ENCODE data around the gene CYBB.

Gene CYBB

DNA sequence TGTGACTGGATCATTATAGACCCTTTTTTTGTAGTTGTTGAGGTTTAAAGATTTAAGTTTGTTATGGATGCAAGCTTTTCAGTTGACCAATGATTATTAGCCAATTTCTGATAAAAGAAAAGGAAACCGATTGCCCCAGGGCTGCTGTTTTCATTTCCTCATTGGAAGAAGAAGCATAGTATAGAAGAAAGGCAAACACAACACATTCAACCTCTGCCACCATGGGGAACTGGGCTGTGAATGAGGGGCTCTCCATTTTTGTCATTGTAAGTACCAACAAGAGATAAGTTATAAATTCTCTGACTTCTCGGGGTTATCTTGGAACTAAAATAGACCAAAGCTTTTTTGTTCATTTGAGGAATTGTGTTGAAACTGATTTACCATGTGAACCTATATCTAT lies at the start of gene CYBB:
Gene CYBB, plus strand, starts transcription at position 203 of the 400 bp plus-strand sequence. Its CDS starts 19 bp downstream, at position 222.
- Histone ChIP-seq H3K27me3 (ENCODE audit: control insufficient read depth in 5 of 5, insufficient read depth in 4 of 5, low read length in 5 of 5) (peaks cover 0 to 11% (median 0%) of the 10 kb centered on the region in 5 donors), H3K4me1 (ENCODE audit: control insufficient read depth in 5 of 5, insufficient read depth in 5 of 5, low read length in 5 of 5) (no peaks in the 10 kb centered on the region), H3K4me3 (ENCODE audit: low read depth in 1 of 5, low read length in 5 of 5) (peak within 1 kb of the TSS in 3 of 5 donors; percentile 0 to 15 (median 8)), H3K36me3 (ENCODE audit: control insufficient read depth in 5 of 5, insufficient read depth in 5 of 5, low read length in 5 of 5) (no peaks in the 10 kb centered on the region), H3K9ac (ENCODE audit: low read length in 5 of 5) (no peak within 1 kb of the TSS), H3K27ac (ENCODE audit: low read depth, low read length) (no peak within 1 kb of the TSS), H3K9me3 (ENCODE audit: control insufficient read depth in 5 of 5, low read length in 5 of 5) (no peaks in the 10 kb centered on the region)

DNA sequence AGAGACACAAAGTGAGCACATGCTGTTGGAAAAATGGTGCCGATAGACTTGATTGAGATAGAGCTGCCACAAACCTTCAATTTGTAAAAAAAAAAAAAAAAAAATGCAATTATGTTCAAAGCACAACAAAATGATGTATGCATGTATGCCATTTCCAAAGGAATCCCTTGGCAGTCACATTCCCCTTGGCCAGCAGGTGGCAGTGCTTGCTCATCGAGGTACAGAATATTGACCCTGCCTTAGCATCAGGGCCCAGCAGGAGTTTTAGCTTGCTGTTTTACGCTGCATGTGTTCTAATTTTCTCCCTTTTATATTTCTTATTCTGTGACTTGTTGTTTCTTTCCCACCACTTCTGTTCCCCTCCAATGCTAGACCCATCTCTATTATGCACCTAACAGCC lies 34.5 kb upstream of the CYBB start:
- H3K4me3 ChIP-seq (ENCODE audit: low read depth in 1 of 5, low read length in 5 of 5): no peak overlapping the region
- H3K27ac ChIP-seq (ENCODE audit: low read depth, low read length): no peak overlapping the region

DNA sequence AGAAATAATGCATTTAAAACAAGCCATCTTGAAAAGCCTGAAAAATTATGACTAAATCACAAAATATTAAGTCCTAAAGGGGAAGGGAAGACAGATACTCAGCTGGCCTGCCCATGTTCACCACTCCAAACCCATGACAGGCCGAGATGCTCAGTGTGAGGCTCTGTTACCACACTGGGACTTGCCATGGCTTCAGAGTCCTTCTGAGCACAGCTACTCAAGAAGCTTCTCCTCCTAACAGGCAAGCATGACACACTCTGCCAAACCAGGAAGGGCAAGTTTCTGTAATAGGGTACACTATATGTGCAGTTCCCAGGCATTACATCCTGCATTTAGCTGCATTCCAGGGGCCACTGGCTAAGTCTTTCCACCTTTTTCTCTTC lies 34.0 kb upstream of the CYBB start:
- Histone ChIP-seq H3K27me3 (ENCODE audit: control insufficient read depth in 5 of 5, insufficient read depth in 4 of 5, low read length in 5 of 5) (peaks cover 0 to 7% (median 4%) of the 10 kb centered on the region in 5 donors), H3K36me3 (ENCODE audit: control insufficient read depth in 5 of 5, insufficient read depth in 5 of 5, low read length in 5 of 5) (no peaks in the 10 kb centered on the region), H3K4me1 (ENCODE audit: control insufficient read depth in 5 of 5, insufficient read depth in 5 of 5, low read length in 5 of 5) (peaks cover 0 to 5% (median 0%) of the 10 kb centered on the region in 5 donors), H3K4me3 (ENCODE audit: low read depth in 1 of 5, low read length in 5 of 5) (no peak overlapping the region), H3K27ac (ENCODE audit: low read depth, low read length) (no peak overlapping the region), H3K9ac (ENCODE audit: low read length in 5 of 5) (no peak overlapping the region), H3K9me3 (ENCODE audit: control insufficient read depth in 5 of 5, low read length in 5 of 5) (no peaks in the 10 kb centered on the region)

More for the DNA sequence above, 34.5 kb upstream of the CYBB start:
- no peaks in the 10 kb centered on the region for H3K9me3 ChIP-seq (ENCODE audit: control insufficient read depth in 5 of 5, low read length in 5 of 5)
- no peak overlapping the region for H3K9ac ChIP-seq (ENCODE audit: low read length in 5 of 5)
- peaks cover 0 to 7% (median 4%) of the 10 kb centered on the region in 5 donors for H3K27me3 ChIP-seq (ENCODE audit: control insufficient read depth in 5 of 5, insufficient read depth in 4 of 5, low read length in 5 of 5)
- no peaks in the 10 kb centered on the region for H3K36me3 ChIP-seq (ENCODE audit: control insufficient read depth in 5 of 5, insufficient read depth in 5 of 5, low read length in 5 of 5)
- H3K4me1 ChIP-seq (ENCODE audit: control insufficient read depth in 5 of 5, insufficient read depth in 5 of 5, low read length in 5 of 5): peaks cover 0 to 5% (median 0%) of the 10 kb centered on the region in 5 donors

DNA sequence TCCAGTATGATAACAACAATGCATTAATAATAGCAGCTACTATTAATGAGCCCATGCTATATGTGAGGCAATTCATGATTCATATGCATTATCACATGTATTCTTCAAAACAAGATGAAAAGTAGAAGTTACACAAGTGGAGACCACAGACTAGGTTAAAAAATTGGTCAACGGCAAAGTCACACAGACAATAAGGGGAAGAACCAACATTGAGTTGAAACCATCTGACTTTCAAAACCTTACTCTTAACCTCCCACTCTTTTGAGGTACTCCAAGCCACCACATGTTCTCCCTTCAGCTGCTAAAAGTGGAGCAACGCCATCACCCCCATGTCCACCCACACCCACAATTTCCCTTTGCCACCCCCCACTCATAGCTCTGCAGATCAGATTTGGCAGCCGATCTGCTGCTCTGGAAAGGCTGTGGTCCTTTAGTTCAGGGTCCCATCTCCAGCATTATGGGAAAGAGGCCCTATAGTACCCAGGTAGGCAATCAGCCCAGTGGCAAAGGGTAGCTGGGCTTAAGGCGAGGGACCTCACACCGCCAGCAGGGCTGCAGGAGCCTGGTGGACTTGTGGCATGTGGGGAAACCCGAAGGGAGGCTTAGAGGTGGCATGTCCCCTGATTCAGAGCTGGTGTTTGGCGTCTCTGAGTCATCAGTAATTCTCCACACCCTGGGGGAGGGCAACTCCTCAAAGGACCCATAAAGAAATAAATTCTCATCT lies 33.5 kb upstream of the CYBB start:
- Histone ChIP-seq H3K4me1 (ENCODE audit: control insufficient read depth in 5 of 5, insufficient read depth in 5 of 5, low read length in 5 of 5) (peaks cover 0 to 5% (median 0%) of the 10 kb centered on the region in 5 donors), H3K27ac (ENCODE audit: low read depth, low read length) (no peak overlapping the region), H3K36me3 (ENCODE audit: control insufficient read depth in 5 of 5, insufficient read depth in 5 of 5, low read length in 5 of 5) (no peaks in the 10 kb centered on the region), H3K9me3 (ENCODE audit: control insufficient read depth in 5 of 5, low read length in 5 of 5) (no peaks in the 10 kb centered on the region), H3K4me3 (ENCODE audit: low read depth in 1 of 5, low read length in 5 of 5) (no peak overlapping the region), H3K27me3 (ENCODE audit: control insufficient read depth in 5 of 5, insufficient read depth in 4 of 5, low read length in 5 of 5) (peaks cover 0 to 7% (median 4%) of the 10 kb centered on the region in 5 donors), H3K9ac (ENCODE audit: low read length in 5 of 5) (no peak overlapping the region)

DNA sequence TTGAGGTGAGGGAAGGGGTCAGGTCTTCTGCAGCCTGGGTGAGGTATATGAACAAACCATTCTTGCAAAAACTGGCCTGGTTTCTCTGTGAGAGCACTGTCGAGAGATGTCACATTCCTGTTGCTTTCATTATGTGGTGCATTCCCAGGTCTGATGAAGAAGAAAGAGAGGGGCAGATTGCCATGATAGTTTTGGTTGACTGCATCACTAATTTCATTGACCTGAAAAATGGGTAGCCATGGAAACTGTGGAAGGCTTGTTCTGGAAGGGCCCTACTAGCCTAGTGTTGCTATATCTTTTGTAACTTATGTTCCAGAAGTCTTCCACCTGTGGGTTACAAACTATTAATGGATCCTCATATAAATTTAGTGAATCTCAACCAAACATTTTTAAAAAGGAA lies 32.9 kb upstream of the CYBB start:
- Histone ChIP-seq H3K4me3 (ENCODE audit: low read depth in 1 of 5, low read length in 5 of 5) (no peak overlapping the region), H3K27me3 (ENCODE audit: control insufficient read depth in 5 of 5, insufficient read depth in 4 of 5, low read length in 5 of 5) (peaks cover 0 to 7% (median 4%) of the 10 kb centered on the region in 5 donors), H3K27ac (ENCODE audit: low read depth, low read length) (no peak overlapping the region), H3K9ac (ENCODE audit: low read length in 5 of 5) (no peak overlapping the region), H3K4me1 (ENCODE audit: control insufficient read depth in 5 of 5, insufficient read depth in 5 of 5, low read length in 5 of 5) (peaks cover 0 to 5% (median 0%) of the 10 kb centered on the region in 5 donors), H3K9me3 (ENCODE audit: control insufficient read depth in 5 of 5, low read length in 5 of 5) (no peaks in the 10 kb centered on the region), H3K36me3 (ENCODE audit: control insufficient read depth in 5 of 5, insufficient read depth in 5 of 5, low read length in 5 of 5) (no peaks in the 10 kb centered on the region)

DNA sequence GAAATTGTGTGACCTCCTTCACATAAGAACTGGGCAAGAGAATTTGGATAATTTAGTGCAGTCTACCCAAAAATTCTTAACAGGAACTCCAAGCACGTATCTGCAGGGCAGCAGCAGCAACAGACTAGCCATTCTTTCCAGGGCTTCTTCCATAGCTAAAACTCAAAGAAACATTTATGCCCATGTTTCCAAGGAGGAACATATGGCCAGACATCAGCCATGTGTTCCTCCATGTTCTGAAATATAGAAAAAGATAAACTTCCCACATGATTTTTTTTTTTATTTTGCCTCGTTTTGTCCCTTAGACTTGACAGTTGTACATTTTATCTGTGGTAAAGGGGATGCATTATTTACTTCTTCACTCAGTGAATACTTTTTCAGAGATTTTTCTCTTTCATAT lies 27.6 kb upstream of the CYBB start:
- no peak overlapping the region for H3K9ac ChIP-seq (ENCODE audit: low read length in 5 of 5)
- H3K4me3 ChIP-seq (ENCODE audit: low read depth in 1 of 5, low read length in 5 of 5): no peak overlapping the region
- H3K9me3 ChIP-seq (ENCODE audit: control insufficient read depth in 5 of 5, low read length in 5 of 5): peaks cover 0 to 7% (median 0%) of the 10 kb centered on the region in 5 donors
- H3K36me3 ChIP-seq (ENCODE audit: control insufficient read depth in 5 of 5, insufficient read depth in 5 of 5, low read length in 5 of 5): no peaks in the 10 kb centered on the region
- H3K4me1 ChIP-seq (ENCODE audit: control insufficient read depth in 5 of 5, insufficient read depth in 5 of 5, low read length in 5 of 5): peaks cover 0 to 12% (median 0%) of the 10 kb centered on the region in 5 donors
- no peaks in the 10 kb centered on the region for H3K27me3 ChIP-seq (ENCODE audit: control insufficient read depth in 5 of 5, insufficient read depth in 4 of 5, low read length in 5 of 5)
- no peak overlapping the region for H3K27ac ChIP-seq (ENCODE audit: low read depth, low read length)

DNA sequence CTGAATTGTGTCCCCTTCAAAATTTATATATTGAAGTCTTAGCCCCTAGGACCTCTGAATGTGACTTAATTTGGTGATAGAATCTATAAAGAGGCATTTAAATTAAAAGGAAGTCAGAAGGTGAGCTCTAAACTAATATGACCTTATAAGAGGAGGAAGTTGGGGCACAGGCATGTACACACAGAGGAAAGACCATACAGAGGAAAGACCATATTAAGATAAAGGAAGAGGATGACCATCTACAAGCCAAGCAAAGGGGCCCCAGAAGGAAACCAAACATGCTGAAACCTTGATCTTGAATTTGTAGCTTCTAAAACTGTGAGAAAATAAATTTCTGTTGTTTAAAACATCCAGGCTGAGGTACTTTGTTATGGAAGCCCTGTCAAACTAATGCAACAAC lies 26.9 kb upstream of the CYBB start:
- no peak overlapping the region for H3K4me3 ChIP-seq (ENCODE audit: low read depth in 1 of 5, low read length in 5 of 5)
- no peak overlapping the region for H3K27ac ChIP-seq (ENCODE audit: low read depth, low read length)
- H3K9me3 ChIP-seq (ENCODE audit: control insufficient read depth in 5 of 5, low read length in 5 of 5): peaks cover 0 to 7% (median 0%) of the 10 kb centered on the region in 5 donors
- H3K4me1 ChIP-seq (ENCODE audit: control insufficient read depth in 5 of 5, insufficient read depth in 5 of 5, low read length in 5 of 5): peaks cover 0 to 12% (median 0%) of the 10 kb centered on the region in 5 donors
- H3K27me3 ChIP-seq (ENCODE audit: control insufficient read depth in 5 of 5, insufficient read depth in 4 of 5, low read length in 5 of 5): no peaks in the 10 kb centered on the region
- H3K9ac ChIP-seq (ENCODE audit: low read length in 5 of 5): no peak overlapping the region
- H3K36me3 ChIP-seq (ENCODE audit: control insufficient read depth in 5 of 5, insufficient read depth in 5 of 5, low read length in 5 of 5): no peaks in the 10 kb centered on the region

DNA sequence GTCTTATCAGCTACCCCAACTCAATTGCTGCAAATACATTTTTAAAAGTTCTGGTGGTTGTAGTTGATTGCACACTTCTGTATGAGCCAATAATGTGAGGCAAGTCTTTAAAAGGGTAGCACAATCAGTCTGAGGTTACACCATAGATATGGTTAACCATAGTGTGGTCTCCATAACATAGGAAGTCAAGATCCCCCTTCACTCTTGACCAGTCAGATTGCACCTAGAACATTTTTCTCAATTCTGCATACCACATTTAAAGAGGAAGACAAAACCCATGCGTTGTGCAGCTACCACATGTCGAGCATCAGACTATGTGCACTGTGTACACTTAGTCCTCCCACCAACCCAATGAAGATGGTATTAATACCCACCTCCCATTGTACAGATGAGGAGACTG lies 26.5 kb upstream of the CYBB start:
- Histone ChIP-seq H3K4me3 (ENCODE audit: low read depth in 1 of 5, low read length in 5 of 5) (no peak overlapping the region), H3K9me3 (ENCODE audit: control insufficient read depth in 5 of 5, low read length in 5 of 5) (peaks cover 0 to 7% (median 0%) of the 10 kb centered on the region in 5 donors), H3K27me3 (ENCODE audit: control insufficient read depth in 5 of 5, insufficient read depth in 4 of 5, low read length in 5 of 5) (no peaks in the 10 kb centered on the region), H3K9ac (ENCODE audit: low read length in 5 of 5) (no peak overlapping the region), H3K36me3 (ENCODE audit: control insufficient read depth in 5 of 5, insufficient read depth in 5 of 5, low read length in 5 of 5) (no peaks in the 10 kb centered on the region), H3K27ac (ENCODE audit: low read depth, low read length) (no peak overlapping the region), H3K4me1 (ENCODE audit: control insufficient read depth in 5 of 5, insufficient read depth in 5 of 5, low read length in 5 of 5) (peaks cover 0 to 12% (median 0%) of the 10 kb centered on the region in 5 donors)

DNA sequence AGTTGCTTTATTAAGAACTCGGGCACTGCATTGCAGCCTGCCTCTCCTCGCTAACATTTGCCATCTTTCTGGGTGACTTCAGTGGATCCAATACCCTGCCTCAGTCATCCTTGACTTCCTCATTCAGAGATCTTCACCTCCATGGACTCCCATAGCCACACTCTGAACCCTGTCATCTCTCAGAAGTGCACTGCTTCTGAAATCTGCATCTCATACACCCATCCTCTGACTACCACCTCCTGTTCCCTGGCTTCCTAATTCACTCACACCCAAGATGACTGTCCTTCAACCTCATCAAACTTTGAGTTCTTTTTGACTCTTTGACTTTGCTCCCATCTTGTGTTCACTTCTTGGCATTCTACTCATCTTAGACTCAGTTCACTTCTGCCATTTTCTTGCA lies 25.3 kb upstream of the CYBB start:
- no peak overlapping the region for H3K9ac ChIP-seq (ENCODE audit: low read length in 5 of 5)
- H3K4me3 ChIP-seq (ENCODE audit: low read depth in 1 of 5, low read length in 5 of 5): no peak overlapping the region
- H3K4me1 ChIP-seq (ENCODE audit: control insufficient read depth in 5 of 5, insufficient read depth in 5 of 5, low read length in 5 of 5): peaks cover 0 to 12% (median 0%) of the 10 kb centered on the region in 5 donors
- H3K27me3 ChIP-seq (ENCODE audit: control insufficient read depth in 5 of 5, insufficient read depth in 4 of 5, low read length in 5 of 5): no peaks in the 10 kb centered on the region
- H3K27ac ChIP-seq (ENCODE audit: low read depth, low read length): no peak overlapping the region
- H3K9me3 ChIP-seq (ENCODE audit: control insufficient read depth in 5 of 5, low read length in 5 of 5): peaks cover 0 to 7% (median 0%) of the 10 kb centered on the region in 5 donors
- no peaks in the 10 kb centered on the region for H3K36me3 ChIP-seq (ENCODE audit: control insufficient read depth in 5 of 5, insufficient read depth in 5 of 5, low read length in 5 of 5)

DNA sequence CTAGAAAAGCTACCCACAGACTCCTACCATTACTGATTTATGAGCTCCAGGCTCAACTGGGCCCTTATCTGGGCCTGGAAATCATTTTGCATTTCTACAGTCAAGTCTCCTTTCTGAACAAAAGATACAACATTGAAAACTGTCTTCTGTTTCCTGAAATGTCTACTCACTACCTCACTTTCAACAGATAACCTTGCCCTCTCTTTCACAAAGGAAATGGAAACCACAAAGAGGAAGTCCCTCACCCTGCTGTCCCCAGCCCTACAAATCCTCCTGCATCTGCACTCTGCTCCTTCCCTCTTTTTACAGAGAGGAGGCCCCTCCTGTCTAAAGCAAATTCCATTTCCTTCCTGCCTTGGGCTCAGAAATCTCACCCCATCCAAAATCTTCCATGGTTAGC lies 24.8 kb upstream of the CYBB start:
- peaks cover 0 to 7% (median 0%) of the 10 kb centered on the region in 5 donors for H3K9me3 ChIP-seq (ENCODE audit: control insufficient read depth in 5 of 5, low read length in 5 of 5)
- H3K27ac ChIP-seq (ENCODE audit: low read depth, low read length): no peak overlapping the region
- peaks cover 0 to 12% (median 0%) of the 10 kb centered on the region in 5 donors for H3K4me1 ChIP-seq (ENCODE audit: control insufficient read depth in 5 of 5, insufficient read depth in 5 of 5, low read length in 5 of 5)
- H3K9ac ChIP-seq (ENCODE audit: low read length in 5 of 5): no peak overlapping the region
- H3K4me3 ChIP-seq (ENCODE audit: low read depth in 1 of 5, low read length in 5 of 5): no peak overlapping the region
- no peaks in the 10 kb centered on the region for H3K36me3 ChIP-seq (ENCODE audit: control insufficient read depth in 5 of 5, insufficient read depth in 5 of 5, low read length in 5 of 5)
- H3K27me3 ChIP-seq (ENCODE audit: control insufficient read depth in 5 of 5, insufficient read depth in 4 of 5, low read length in 5 of 5): no peaks in the 10 kb centered on the region
